Measurements from ENCODE around the gene ABHD14A.

- no peak for TF ChIP-seq CTCF (IDR thresholded peaks at IDR 0.05)
- TF ChIP-seq POLR2A (IDR thresholded peaks at IDR 0.05) = no peak
Observed at GRCh38 chr3:51957520-51958205, 17.2 kb upstream of the ABHD14A start.
